WTC11 (cell line): ENCODE measurements around the gene MYO5B. TPM values are rescaled to one million over a fixed set of nuclear protein-coding genes. Genes with fewer than 3 reads are reported as not detected.
A peak's percentile ranks its signal among the peaks of the same experiment; 100 is the strongest.

ENCODE experiments used
- ATAC-seq: fragments of 200-7000 bp; cut with Tn5 transposase; 2 replicates; pipeline ENCODE4 v1.10.0; 2021; ENCODE audit warnings: mild to moderate bottlenecking, moderate library complexity
- CTCF ChIA-PET: fragments of 300-600 bp; sonication (Branson Sonifier 250); formaldehyde crosslinking; loops from one replicate; lab custom pipeline; 2021; ENCODE audit warnings: antibody characterized with exemption; lab: Charles Lee
- POLR2A ChIA-PET: fragments of 350-600 bp; sonication (Branson Sonifier 250); formaldehyde crosslinking; loops from one replicate; lab custom pipeline; 2021; ENCODE audit warnings: antibody characterized with exemption; lab: Charles Lee
- DNase-seq: peaks from one replicate; pipeline ENCODE4 v3.0.0; 2021; ENCODE audit warnings: low spot score
- H3K27ac Mint-ChIP-seq: 2 replicates; pipeline ENCODE4 v1.8.0; 2021; ENCODE audit warnings: mixed read lengths
- H3K27me3 Mint-ChIP-seq: 2 replicates; pipeline ENCODE4 v1.8.0; 2021; ENCODE audit warnings: low read depth, mild to moderate bottlenecking, moderate library complexity, mixed read lengths
- H3K36me3 Mint-ChIP-seq: 2 replicates; pipeline ENCODE4 v1.8.0; 2021; ENCODE audit warnings: mixed read lengths
- H3K4me1 Mint-ChIP-seq: 2 replicates; pipeline ENCODE4 v1.8.0; 2022; ENCODE audit warnings: mixed read lengths
- H3K4me3 Mint-ChIP-seq: 2 replicates; pipeline ENCODE4 v1.8.0; 2021; ENCODE audit warnings: mild to moderate bottlenecking, moderate library complexity, mixed read lengths
- H3K9me3 Mint-ChIP-seq: 2 replicates; pipeline ENCODE4 v1.8.0; 2021; ENCODE audit warnings: mixed read lengths
- AFF4 ChIP-seq: sonication (generic); formaldehyde crosslinking; IDR thresholded peaks from 2 replicates; pipeline ENCODE4 v1.8.1; 2023; ENCODE audit warnings: mild to moderate bottlenecking, missing genetic modification reagents, borderline replicate concordance
- CBFB ChIP-seq: sonication (generic); formaldehyde crosslinking; IDR thresholded peaks from 2 replicates; pipeline ENCODE4 v1.8.1; 2022; ENCODE audit warnings: mild to moderate bottlenecking, low read depth, missing genetic modification reagents
- ERG ChIP-seq: fragments of 250-450 bp; sonication (Bioruptor Pico); IDR thresholded peaks from 2 replicates; pipeline ENCODE4 v1.8.0; 2021; ENCODE audit warnings: mild to moderate bottlenecking
- FOXP1 ChIP-seq: sonication (generic); formaldehyde crosslinking; IDR thresholded peaks from 2 replicates; pipeline ENCODE4 v1.8.0; 2022; ENCODE audit warnings: missing genetic modification reagents, mild to moderate bottlenecking, moderate library complexity, borderline replicate concordance
- FOXP4 ChIP-seq: sonication (generic); formaldehyde crosslinking; IDR thresholded peaks from 2 replicates; pipeline ENCODE4 v1.8.0; 2022; ENCODE audit warnings: mild to moderate bottlenecking, missing genetic modification reagents
- HMGA2 ChIP-seq: fragments of 250-450 bp; sonication (Bioruptor Pico); IDR thresholded peaks from 2 replicates; pipeline ENCODE4 v1.4.0; 2021; ENCODE audit warnings: mild to moderate bottlenecking, moderate library complexity
- JAZF1 ChIP-seq: fragments of 250-450 bp; sonication (Bioruptor Pico); IDR thresholded peaks from 2 replicates; pipeline ENCODE4 v1.9.0; 2021; ENCODE audit warnings: moderate library complexity, mild to moderate bottlenecking, inconsistent platforms
- NFATC4 ChIP-seq: fragments of 250-450 bp; sonication (Bioruptor Pico); IDR thresholded peaks from 2 replicates; pipeline ENCODE4 v1.9.0; 2021; ENCODE audit warnings: mild to moderate bottlenecking
- NFYB ChIP-seq: sonication (generic); formaldehyde crosslinking; conservative IDR thresholded peaks from 2 replicates; pipeline ENCODE4 v1.8.0; 2022; ENCODE audit warnings: low read depth, missing genetic modification reagents
- PREB ChIP-seq: sonication (generic); formaldehyde crosslinking; IDR thresholded peaks from 2 replicates; pipeline ENCODE4 v1.8.1; 2022; ENCODE audit warnings: mild to moderate bottlenecking, missing genetic modification reagents, moderate library complexity, borderline replicate concordance
- RORB ChIP-seq: fragments of 250-450 bp; sonication (Bioruptor Pico); IDR thresholded peaks from 2 replicates; pipeline ENCODE4 v1.9.0; 2021; ENCODE audit warnings: mild to moderate bottlenecking
- SMAD3 ChIP-seq: sonication (generic); formaldehyde crosslinking; IDR thresholded peaks from 2 replicates; pipeline ENCODE4 v1.8.0; 2022; ENCODE audit warnings: missing genetic modification reagents, mild to moderate bottlenecking, borderline replicate concordance
- STAT6 ChIP-seq: sonication (generic); formaldehyde crosslinking; conservative IDR thresholded peaks from 2 replicates; pipeline ENCODE4 v1.8.1; 2023; ENCODE audit warnings: mild to moderate bottlenecking, low read depth, missing genetic modification reagents, moderate library complexity
- TEAD4 ChIP-seq: sonication (generic); formaldehyde crosslinking; IDR thresholded peaks from 2 replicates; pipeline ENCODE4 v1.8.0; 2022; ENCODE audit warnings: mild to moderate bottlenecking, missing genetic modification reagents
- ZNF138 ChIP-seq: sonication (generic); formaldehyde crosslinking; conservative IDR thresholded peaks from 2 replicates; pipeline ENCODE4 v1.8.1; 2022; ENCODE audit warnings: mild to moderate bottlenecking, moderate library complexity, missing genetic modification reagents
- ZNF281 ChIP-seq: sonication (generic); formaldehyde crosslinking; IDR thresholded peaks from 2 replicates; pipeline ENCODE4 v1.8.0; 2023; ENCODE audit warnings: mild to moderate bottlenecking, missing genetic modification reagents
- ZNF512 ChIP-seq: sonication (generic); formaldehyde crosslinking; IDR thresholded peaks from 2 replicates; pipeline ENCODE4 v1.8.1; 2022; ENCODE audit warnings: missing genetic modification reagents, borderline replicate concordance
- total RNA-seq: library from RNA; stranded (reverse); gene quantifications from 3 replicates; pipeline ENCODE4 v1.2.3, GENCODE V29; 2021

Gene MYO5B
- total RNA-seq, 1 experiment from 2014 or later: 8.7 TPM

- TF ChIP-seq TEAD4 (CRISPR knock-in tag) (no peak), NFYB (CRISPR knock-in tag) (no peak)
Measured at GRCh38 chr18:50090370-50091312, 104.3 kb downstream of the MYO5B start (continued).

GRCh38 chr18:50089702-50090101, 105.2 kb downstream of the MYO5B start:
- POLR2A ChIA-PET: no interaction called here
- Mint-ChIP-seq H3K36me3 (no peaks in the 10 kb centered on the region), H3K27me3 (no peaks in the 10 kb centered on the region), H3K27ac (no peak overlapping the region), H3K4me1 (peaks cover 45% of the 10 kb centered on the region), H3K9me3 (no peaks in the 10 kb centered on the region), H3K4me3 (no peak overlapping the region)
- CTCF ChIA-PET: no interaction called here
- no peak for TF ChIP-seq ZNF281 (CRISPR knock-in tag)
- TF ChIP-seq NFATC4 (CRISPR knock-in tag): no peak
- TF ChIP-seq JAZF1 (CRISPR knock-in tag): no peak
- TF ChIP-seq SMAD3: no peak
- TF ChIP-seq STAT6: no peak
- TF ChIP-seq PREB (CRISPR knock-in tag): no peak
- TF ChIP-seq CBFB (CRISPR knock-in tag): no peak
- no peak for TF ChIP-seq HMGA2 (CRISPR knock-in tag)
- TF ChIP-seq AFF4 (CRISPR knock-in tag): no peak
- TF ChIP-seq ZNF138 (CRISPR knock-in tag): no peak
- no peak for TF ChIP-seq RORB (CRISPR knock-in tag)
- no peak for TF ChIP-seq FOXP1 (CRISPR knock-in tag)
- TF ChIP-seq ERG (CRISPR knock-in tag): no peak
- no peak for TF ChIP-seq FOXP4 (CRISPR knock-in tag)
- TF ChIP-seq ZNF512 (CRISPR knock-in tag): no peak
- ATAC-seq (peak; percentile 22), DNase-seq (no peak)
